Measurements from ENCODE around the gene WDR90.

Gene WDR90

GRCh38 chr16:648781-649589, at the start of gene WDR90:
TSS of gene WDR90 (plus strand) at chr16:649365. CDS start at chr16:649417, 52 bp downstream.
- peak; percentile 70 to 71 for DNase-seq (ENCODE audit: low read depth in 2 of 2)

- no peak for DNase-seq (ENCODE audit: low read depth in 2 of 2)
These were observed 48.4 kb upstream of the WDR90 start for GRCh38 chr16:600781-601180.

DNA sequence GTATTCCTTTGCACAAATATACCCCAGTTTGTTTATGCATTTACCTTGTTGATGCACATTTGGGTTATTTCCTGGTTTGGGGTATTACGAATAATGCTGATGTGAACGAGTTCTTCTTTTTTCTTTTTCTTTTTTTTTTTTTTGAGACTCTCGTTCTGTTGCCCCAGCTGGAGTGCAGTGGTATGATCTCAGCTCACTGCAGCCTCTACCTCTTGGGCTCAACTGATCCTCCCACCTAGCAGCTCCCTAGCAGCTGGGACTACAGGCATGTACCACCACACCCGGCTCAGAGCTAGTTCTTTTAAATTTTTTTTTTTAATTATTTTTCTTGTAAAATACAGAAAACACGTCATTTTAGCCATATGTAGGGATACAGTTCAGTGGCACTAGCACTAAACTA, 45.2 kb upstream of the WDR90 start:
- no peak for DNase-seq (ENCODE audit: low read depth in 2 of 2)

DNA sequence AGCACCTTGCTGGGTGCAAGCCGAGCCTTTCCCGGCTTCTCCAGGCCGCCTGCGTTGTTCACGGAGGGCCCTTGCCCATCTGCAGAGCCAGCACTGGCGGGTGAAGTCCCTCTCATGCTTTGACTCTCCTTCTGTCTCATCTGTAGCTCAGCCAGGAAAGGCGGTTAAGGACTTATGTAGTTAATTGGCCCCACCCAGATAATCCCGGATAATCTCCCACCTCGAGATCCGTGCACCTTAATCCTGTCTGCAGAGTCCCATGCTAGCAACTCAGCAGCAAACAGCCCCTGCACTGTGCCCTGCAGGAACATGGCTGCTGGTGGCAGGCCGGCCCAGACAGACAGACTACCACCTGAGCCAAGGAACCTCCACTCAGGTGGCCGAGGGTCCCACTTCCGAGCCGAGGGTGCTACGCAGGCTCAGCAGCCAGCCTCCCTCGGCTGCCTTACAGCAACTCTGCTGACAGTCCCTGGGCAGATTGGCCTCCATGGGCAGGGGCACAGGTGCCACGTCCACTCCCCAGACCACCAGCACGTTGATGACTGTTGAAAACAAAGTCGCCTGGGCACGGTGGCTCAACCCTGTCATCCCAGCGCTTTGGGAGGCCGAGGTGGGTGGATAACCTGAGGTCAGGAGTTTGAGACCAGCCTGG, 42.4 kb upstream of the WDR90 start:
- no peak for DNase-seq (ENCODE audit: low read depth in 2 of 2)

DNA sequence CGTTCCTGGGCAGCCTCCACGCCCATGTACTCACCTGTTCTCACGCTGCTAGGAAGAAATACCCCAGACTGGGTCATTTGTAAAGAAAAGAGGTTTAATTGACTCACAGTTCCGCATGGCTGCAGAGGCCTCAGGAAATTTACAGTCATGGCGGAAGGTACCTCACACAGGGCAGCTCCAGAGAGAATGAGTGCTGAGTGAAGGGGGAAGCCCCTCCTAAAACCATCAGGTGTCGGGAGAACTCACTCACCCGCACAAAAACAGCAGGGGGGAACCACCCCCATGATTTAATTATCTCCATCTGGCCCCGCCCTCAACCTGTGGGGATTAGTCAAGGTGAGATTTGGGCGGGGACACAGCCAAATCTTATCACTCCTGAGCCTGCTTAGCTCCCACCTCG, 41.1 kb upstream of the WDR90 start:
- DNase-seq (ENCODE audit: low read depth in 2 of 2): no peak

DNA sequence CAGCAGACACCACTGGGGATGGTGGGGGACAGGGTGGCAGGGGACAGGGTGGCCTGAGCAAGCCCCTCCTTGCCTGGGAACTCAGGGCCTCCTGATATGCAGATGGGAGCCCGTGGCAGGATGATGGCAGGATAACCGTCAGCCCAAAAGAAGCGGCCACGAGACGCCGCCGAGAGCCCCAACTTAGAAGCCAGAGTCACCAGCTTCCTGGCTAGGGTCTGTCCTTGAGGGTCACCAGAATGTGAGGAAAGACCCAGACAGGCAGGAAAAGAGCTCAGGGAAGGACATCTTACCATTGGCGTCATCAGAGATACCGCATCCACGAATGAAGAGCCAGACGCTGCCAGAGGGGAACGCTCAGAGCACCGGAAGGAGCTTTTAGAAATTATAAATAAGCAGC, 39.8 kb upstream of the WDR90 start:
- DNase-seq (ENCODE audit: low read depth in 2 of 2): no peak

- no peak for DNase-seq (ENCODE audit: low read depth in 2 of 2)
These were observed 39.2 kb upstream of the WDR90 start for GRCh38 chr16:609984-610383.

DNA sequence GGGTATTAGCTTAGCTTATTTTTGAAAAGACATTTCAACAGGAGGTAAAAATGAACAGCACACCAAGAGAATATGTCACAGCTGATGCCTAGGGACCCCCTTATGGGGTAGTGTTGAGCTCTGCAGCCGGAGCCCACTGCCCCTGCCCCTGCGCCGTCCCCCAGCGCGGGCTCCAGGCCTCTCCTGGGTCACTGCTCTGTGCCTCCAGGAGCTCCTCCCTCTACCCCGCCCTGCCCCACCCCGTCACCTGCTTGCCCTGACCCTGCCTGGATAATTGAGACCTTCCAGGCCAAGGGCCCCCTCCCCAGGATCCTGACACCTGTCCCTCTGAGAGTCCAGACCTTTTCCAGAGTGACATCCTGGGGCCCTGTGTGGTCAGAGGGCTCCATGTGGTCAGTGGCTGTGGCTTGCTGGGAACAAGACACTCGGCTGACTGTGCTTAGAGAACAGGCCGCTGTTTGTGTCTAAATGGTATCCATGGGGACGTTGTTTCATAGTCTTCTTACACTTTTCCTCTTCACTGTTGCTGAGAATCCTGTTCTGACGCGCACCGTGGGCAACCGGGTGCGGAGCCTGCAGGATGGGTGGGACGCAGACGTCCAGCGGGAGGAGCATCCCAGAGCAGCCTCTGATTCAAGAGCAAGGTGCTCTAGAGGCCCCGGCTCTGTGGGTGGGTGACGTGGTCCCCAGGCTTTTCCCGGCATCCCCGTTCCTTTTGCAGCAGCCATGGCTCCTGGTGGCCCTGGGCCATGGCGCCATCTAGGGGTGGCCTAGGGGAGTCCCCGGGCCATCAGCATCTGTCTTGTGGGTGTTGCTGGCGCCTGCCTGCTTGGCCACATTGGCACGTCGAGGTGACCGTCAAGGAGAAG, 38.4 kb upstream of the WDR90 start:
- DNase-seq (ENCODE audit: low read depth in 2 of 2): no peak

DNA sequence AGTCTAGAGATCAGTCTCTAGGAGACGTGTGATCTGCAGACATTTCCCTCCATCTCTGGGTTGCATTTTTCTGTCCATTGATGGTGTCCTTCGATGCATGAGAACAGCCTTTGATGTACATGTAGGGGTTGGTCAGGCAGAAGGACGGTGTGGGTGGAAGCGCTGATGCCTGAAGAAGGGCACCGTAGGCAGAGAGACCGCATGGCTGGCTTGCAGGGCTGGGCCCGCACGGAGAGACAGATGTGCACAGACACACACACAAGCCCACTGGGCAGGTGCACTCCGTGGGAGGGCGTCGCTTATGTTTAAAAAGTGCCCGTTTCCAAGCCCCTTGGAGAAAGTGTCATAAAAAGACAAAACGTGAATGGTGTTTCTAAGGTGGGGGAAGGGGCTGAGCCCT, 34.0 kb upstream of the WDR90 start:
- no peak for DNase-seq (ENCODE audit: low read depth in 2 of 2)

DNA sequence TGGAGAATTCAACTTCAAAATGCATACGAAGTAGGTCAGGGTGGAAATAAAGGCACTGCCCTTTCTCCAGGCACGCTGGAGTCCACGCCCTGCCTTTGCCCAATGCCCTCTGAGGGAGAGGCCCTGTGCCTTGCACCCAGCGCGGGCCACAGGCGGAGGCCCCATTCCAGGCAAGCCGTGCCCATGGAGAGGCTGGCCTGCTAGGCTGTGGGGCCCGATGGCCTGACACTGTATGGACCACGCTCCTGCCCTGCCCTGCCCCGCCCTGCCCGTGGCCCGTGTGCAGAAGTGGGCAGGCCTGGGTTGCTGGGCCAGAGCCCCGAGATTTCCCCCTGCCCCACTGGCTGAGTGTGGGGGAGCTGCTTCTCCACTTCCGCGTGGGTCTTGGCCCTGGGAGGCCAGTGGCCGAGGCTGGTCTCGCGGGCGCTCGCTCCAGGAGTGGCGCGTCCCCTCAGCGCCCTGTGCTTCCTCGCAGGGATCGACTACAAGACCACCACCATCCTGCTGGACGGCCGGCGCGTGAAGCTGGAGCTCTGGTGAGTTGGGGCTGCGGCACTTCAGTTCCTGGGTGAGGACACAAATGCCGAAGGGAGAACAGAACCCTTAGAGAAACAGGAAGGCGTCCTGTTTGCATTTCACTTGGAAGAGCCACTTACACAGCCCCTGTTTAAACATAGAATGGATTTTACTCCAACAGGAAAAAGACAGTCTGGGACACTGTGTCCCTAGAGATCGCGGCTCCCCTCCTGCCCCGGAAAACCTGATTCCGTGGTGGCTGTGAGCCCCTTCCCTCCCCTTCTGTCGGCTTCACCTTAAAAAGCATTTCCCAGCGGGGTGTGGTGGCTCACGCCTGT, 32.2 kb upstream of the WDR90 start:
- no peak for DNase-seq (ENCODE audit: low read depth in 2 of 2)

GRCh38 chr16:617855-618254, 31.3 kb upstream of the WDR90 start:
- no peak for DNase-seq (ENCODE audit: low read depth in 2 of 2)

DNA sequence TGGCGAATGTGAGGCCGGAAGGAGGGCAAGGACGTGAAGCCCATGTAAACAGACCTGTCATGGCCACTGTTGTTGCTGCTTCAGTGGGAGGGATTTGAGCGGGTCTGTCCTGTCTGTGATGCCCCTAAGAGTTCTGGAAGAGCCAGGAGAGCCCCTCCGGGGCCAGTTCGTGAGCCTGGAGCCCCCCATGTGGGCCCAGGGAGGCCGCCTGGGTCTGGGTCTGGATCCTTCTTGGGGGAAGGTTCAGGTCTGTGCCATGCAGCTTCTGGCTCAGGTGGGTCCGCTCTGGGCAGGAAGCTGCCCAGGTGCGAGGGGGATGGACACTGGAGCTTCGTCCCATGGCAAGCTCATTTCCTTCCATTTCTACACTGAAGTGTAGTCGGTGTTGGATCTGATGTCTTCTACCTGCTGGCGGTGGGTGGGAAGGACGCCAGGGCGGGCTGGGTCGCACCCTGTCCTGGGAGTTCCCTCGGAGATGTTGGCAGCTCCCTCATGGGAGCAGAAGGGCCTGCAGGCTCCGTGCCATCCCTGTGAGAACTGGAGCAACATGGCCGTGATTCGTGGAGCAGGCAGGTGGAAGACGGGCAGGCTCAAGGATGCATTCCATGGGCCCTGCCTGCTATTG, 29.6 kb upstream of the WDR90 start:
- no peak for DNase-seq (ENCODE audit: low read depth in 2 of 2)

DNA sequence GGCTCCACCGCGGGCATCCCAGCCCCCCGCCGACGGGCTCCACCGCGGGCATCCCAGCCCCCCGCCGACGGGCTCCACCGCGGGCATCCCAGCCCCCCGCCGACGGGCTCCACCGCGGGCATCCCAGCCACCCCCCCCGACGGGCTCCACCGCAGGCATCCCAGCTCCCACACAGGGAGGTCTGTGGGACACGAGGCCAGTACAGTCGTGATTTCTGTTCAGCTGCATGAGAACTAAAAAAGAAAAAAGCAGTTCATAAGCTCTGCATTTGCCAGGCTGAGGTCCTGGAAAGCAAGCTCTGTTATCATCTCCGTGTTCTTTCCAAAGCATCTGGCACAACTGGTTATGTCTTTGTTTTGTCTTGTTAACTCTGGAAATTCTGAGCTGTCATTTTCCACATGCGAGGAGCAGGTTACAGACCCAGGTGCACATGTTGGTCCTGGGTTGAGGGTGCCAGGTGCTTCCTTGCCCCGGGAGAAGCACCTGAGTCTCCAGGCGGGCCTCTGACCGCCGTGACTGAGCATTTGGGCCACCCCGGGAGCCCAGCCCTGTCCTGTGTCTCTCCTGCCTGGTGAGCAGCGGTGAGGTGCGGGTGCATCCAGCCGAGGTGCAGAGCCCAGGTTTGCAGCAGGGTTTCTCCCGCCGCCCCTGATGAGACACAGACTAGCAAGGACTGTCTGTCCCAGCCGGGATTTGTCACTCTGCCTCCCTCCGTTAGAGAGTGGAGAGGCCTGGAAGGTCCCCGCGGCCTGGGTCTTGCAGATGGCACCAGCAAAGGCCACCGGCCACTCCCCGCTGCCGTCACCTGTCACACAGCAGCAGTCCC, 28.3 kb upstream of the WDR90 start:
- no peak for DNase-seq (ENCODE audit: low read depth in 2 of 2)

GRCh38 chr16:621526-622105, 27.5 kb upstream of the WDR90 start:
- no peak for DNase-seq (ENCODE audit: low read depth in 2 of 2)

- DNase-seq (ENCODE audit: low read depth in 2 of 2): no peak
These were observed 26.3 kb upstream of the WDR90 start for GRCh38 chr16:622920-623280.

- no peak for DNase-seq (ENCODE audit: low read depth in 2 of 2)
These were observed 24.6 kb upstream of the WDR90 start for GRCh38 chr16:624526-625070.

GRCh38 chr16:625117-625976, 23.8 kb upstream of the WDR90 start:
- DNase-seq (ENCODE audit: low read depth in 2 of 2): no peak

GRCh38 chr16:625977-626765, 23.0 kb upstream of the WDR90 start:
- no peak for DNase-seq (ENCODE audit: low read depth in 2 of 2)

All from fibroblast of skin of left quadriceps (primary cell).